Sigmoid colon (tissue), 4 donors: ENCODE results near the gene LPP.

ENCODE experiments used
- CTCF ChIP-seq, 4 experiments: fragments of 450-650 bp in 3 of 4; fragments of 200-600 bp in 1 of 4; IDR thresholded peaks; one replicate each; pipeline ENCODE4 v1.5.1; 2016 to 2019; ENCODE audit warnings: antibody characterized with exemption in 4 of 4, mild to moderate bottlenecking in 3 of 4, moderate library complexity in 2 of 4
- POLR2A ChIP-seq, 2 donors: fragments of 450-650 bp; IDR thresholded peaks; one replicate each; pipeline ENCODE4 v1.6.1; 2016; ENCODE audit warnings: antibody characterized with exemption in 2 of 2, mild to moderate bottlenecking in 2 of 2, moderate library complexity in 2 of 2
- POLR2AphosphoS5 ChIP-seq, 4 donors: sonication (generic); formaldehyde crosslinking; IDR thresholded peaks; one replicate each; pipeline ENCODE4 v1.6.1; 2017; ENCODE audit warnings: antibody characterized with exemption in 4 of 4

- TF ChIP-seq CTCF (IDR thresholded peaks at IDR 0.05) (no peak), POLR2AphosphoS5 (IDR thresholded peaks at IDR 0.05) (peak in 1 of 4 donors; percentile 10), POLR2A (IDR thresholded peaks at IDR 0.05) (no peak)
These were observed 20.5 kb downstream of the LPP start for GRCh38 chr3:188174317-188175044.
